PC-9 (cell line): Measurements from ENCODE around the gene SLC48A1. TPM values are rescaled to one million over a fixed set of nuclear protein-coding genes. Genes with fewer than 3 reads are reported as not detected.

Experiments used
- BruUV-seq: library from RNA; stranded (reverse); fragments of 400-500 nt; replicated peaks from 2 replicates; lab custom pipeline; 2021; lab: Mats Ljungman, UMichigan
- CTCF ChIA-PET: fragments of 300-600 bp; sonication (Branson Sonifier 250); formaldehyde crosslinking; loops from one replicate; lab custom pipeline; 2022; ENCODE audit warnings: antibody characterized with exemption; lab: Charles Lee
- POLR2A ChIA-PET: fragments of 300-600 bp; sonication (Branson Sonifier 250); formaldehyde crosslinking; loops from one replicate; lab custom pipeline; 2022; ENCODE audit warnings: antibody characterized with exemption; ENCODE audit not compliant: unreplicated experiment; lab: Charles Lee
- DNase-seq, 2 experiments: peaks; one replicate each; pipeline versions ENCODE4 v3.0.0 to v3.0.0-alpha.2; 2015 to 2022; ENCODE audit warnings: mixed read lengths in 1 of 2
- H2AFZ ChIP-seq: fragments of 200-600 bp; sonication (generic); 2 replicates; pipeline ENCODE4 v1.8.1; 2017; ENCODE audit warnings: antibody characterized with exemption
- H3F3A ChIP-seq: fragments of 200-600 bp; sonication (generic); 2 replicates; pipeline ENCODE4 v1.8.1; 2017; ENCODE audit warnings: antibody characterized with exemption, mild to moderate bottlenecking, low read depth; ENCODE audit not compliant: insufficient read depth
- H3K27ac ChIP-seq: fragments of 200-600 bp; sonication (generic); 2 replicates; pipeline ENCODE4 v1.6.1; 2016; ENCODE audit warnings: mixed run types
- H3K27me3 ChIP-seq: fragments of 200-600 bp; sonication (generic); 2 replicates; pipeline ENCODE4 v1.6.1; 2016; ENCODE audit warnings: low read depth, mixed run types; ENCODE audit not compliant: insufficient read depth
- H3K36me3 ChIP-seq: fragments of 200-600 bp; sonication (generic); 2 replicates; pipeline ENCODE4 v1.6.1; 2016; ENCODE audit warnings: low read depth, mixed run types
- H3K4me1 ChIP-seq: fragments of 200-600 bp; sonication (generic); replicated peaks from 2 replicates; pipeline ENCODE4 v1.6.1; 2016; ENCODE audit warnings: mixed run types; ENCODE audit not compliant: insufficient read depth
- H3K4me2 ChIP-seq: fragments of 200-600 bp; sonication (generic); 2 replicates; pipeline ENCODE4 v1.6.1; 2017; ENCODE audit warnings: mixed run types
- H3K4me3 ChIP-seq: fragments of 200-600 bp; sonication (generic); 2 replicates; pipeline ENCODE4 v1.6.1; 2016; ENCODE audit warnings: mixed run types
- H3K79me2 ChIP-seq: fragments of 200-600 bp; sonication (generic); 2 replicates; pipeline ENCODE4 v1.6.1; 2017; ENCODE audit warnings: low read depth, mixed run types
- H3K9me2 ChIP-seq: fragments of 200-600 bp; sonication (generic); 2 replicates; pipeline ENCODE4 v1.8.1; 2017; ENCODE audit warnings: mild to moderate bottlenecking; ENCODE audit not compliant: insufficient read depth
- H3K9me3 ChIP-seq: fragments of 200-600 bp; sonication (generic); 2 replicates; pipeline ENCODE4 v1.8.1; 2016; ENCODE audit warnings: low read depth; ENCODE audit not compliant: insufficient read depth
- H4K20me1 ChIP-seq: fragments of 200-600 bp; sonication (generic); 2 replicates; pipeline ENCODE4 v1.8.1; 2017; ENCODE audit not compliant: insufficient read depth
- CTCF ChIP-seq: fragments of 200-600 bp; sonication (generic); conservative IDR thresholded peaks from 2 replicates; pipeline ENCODE4 v1.6.1; 2017; ENCODE audit warnings: mixed run types, antibody characterized with exemption, mild to moderate bottlenecking, moderate library complexity
- EZH2 ChIP-seq: fragments of 200-600 bp; sonication (generic); IDR thresholded peaks from 2 replicates; pipeline ENCODE4 v1.8.0; 2017; ENCODE audit warnings: antibody characterized with exemption, low read depth
- intact Hi-C: fragments of 100-400 bp; cut with micrococcal nuclease; formaldehyde crosslinking; loops from one replicate; pipeline ENCODE4 v1.10.0; 2022; ENCODE audit not compliant: unreplicated experiment
- total RNA-seq: library from RNA; stranded (reverse); gene quantifications from 2 replicates; pipeline ENCODE4 v1.2.3, GENCODE V29; 2021

SLC48A1 gene
- total RNA-seq, 1 experiment from 2014 or later, result 108 TPM

- peak; percentile 54 to 68 for DNase-seq
- H2AFZ ChIP-seq, result peak within 1 kb of the TSS; percentile 82
Measured at GRCh38 chr12:47819896-47820630, 47.0 kb downstream of the SLC48A1 start, which contains the start of gene HDAC7. Gene HDAC7, minus strand, starts transcription at chr12:47819903. Its CDS starts 118 bp downstream, at chr12:47819785.

GRCh38 chr12:47820631-47821345 lies 47.8 kb downstream of the SLC48A1 start:
- Histone ChIP-seq H3K4me1 (peaks cover 77% of the 10 kb centered on the region), H3K4me3 (peak overlapping the region; percentile 95), H4K20me1 (no peaks in the 10 kb centered on the region; the same call in 1 of the 2 replicates), H3K9me3 (no peaks in the 10 kb centered on the region), H3K79me2 (peaks cover 40% of the 10 kb centered on the region), H3F3A (peaks cover 42% of the 10 kb centered on the region), H3K36me3 (no peaks in the 10 kb centered on the region), H3K9me2 (no peaks in the 10 kb centered on the region), H3K27me3 (no peaks in the 10 kb centered on the region), H3K4me2 (peak overlapping the region; percentile 99), H2AFZ (peak overlapping the region; percentile 82), H3K27ac (peak overlapping the region; percentile 80)
- CTCF ChIA-PET, result interaction anchor here (1.0 to 1.1 kb wide), 2 partner anchors 8 to 17 kb away, joined by 3 to 5 read pairs; no protein-coding TSS in a partner anchor
- POLR2A ChIA-PET, result interaction anchor here (0.7 to 1.4 kb wide), 2 partner anchors 15 to 891 kb away, joined by 10 to 13 read pairs; no protein-coding TSS in a partner anchor
- BruUV-seq, result TSS peak; percentile 77
- no peak for TF ChIP-seq CTCF
- TF ChIP-seq EZH2, result no peak
- DNase-seq, result peak; percentile 88 to 92
- intact Hi-C loops, result loop anchor here (1.0 to 10.0 kb wide), 3 partner anchors 16 to 546 kb away; no protein-coding TSS in a partner anchor

More at GRCh38 chr12:47819896-47820630, 47.0 kb downstream of the SLC48A1 start, which contains the start of gene HDAC7:
- Histone ChIP-seq H3K36me3 (no peaks in the 10 kb centered on the region), H3K27me3 (no peaks in the 10 kb centered on the region), H3K4me2 (peak within 1 kb of the TSS; percentile 99), H3F3A (peaks cover 42% of the 10 kb centered on the region), H4K20me1 (no peaks in the 10 kb centered on the region; the same call in 1 of the 2 replicates), H3K27ac (peak within 1 kb of the TSS; percentile 80), H3K9me2 (no peaks in the 10 kb centered on the region), H3K79me2 (peaks cover 47% of the 10 kb centered on the region), H3K9me3 (no peaks in the 10 kb centered on the region), H3K4me1 (peaks cover 76% of the 10 kb centered on the region), H3K4me3 (peak within 1 kb of the TSS; percentile 95)
- TF ChIP-seq CTCF (no peak), EZH2 (no peak)
- intact Hi-C loops, result loop anchor here (1.0 to 10.0 kb wide), 3 partner anchors 16 to 545 kb away; no protein-coding TSS in a partner anchor
- ChIA-PET POLR2A (interaction anchor here (0.7 to 1.4 kb wide), 4 partner anchors 16 to 890 kb away, joined by 3 to 13 read pairs (median 12); no protein-coding TSS in a partner anchor), CTCF (interaction anchor here (0.7 to 1.1 kb wide), 3 partner anchors 9 to 18 kb away, joined by 3 to 5 read pairs (median 3); no protein-coding TSS in a partner anchor)
- BruUV-seq, result no TSS peak

- Histone ChIP-seq H2AFZ (peak overlapping the region; percentile 77), H3K79me2 (peaks cover 35% of the 10 kb centered on the region), H3K4me1 (peaks cover 81% of the 10 kb centered on the region), H3K27me3 (no peaks in the 10 kb centered on the region), H3K9me2 (no peaks in the 10 kb centered on the region), H3K4me3 (peak overlapping the region; percentile 95; the same call in 1 of the 2 replicates), H3K36me3 (no peaks in the 10 kb centered on the region), H3K4me2 (peak overlapping the region; percentile 99), H4K20me1 (no peaks in the 10 kb centered on the region; the same call in 1 of the 2 replicates), H3K9me3 (no peaks in the 10 kb centered on the region), H3F3A (peaks cover 48% of the 10 kb centered on the region), H3K27ac (peak overlapping the region; percentile 80)
- no peak for TF ChIP-seq CTCF
- no peak for TF ChIP-seq EZH2
- intact Hi-C loops, result loop anchor here (10.0 kb wide), 1 partner anchor 547 kb away; no protein-coding TSS in a partner anchor
- ChIA-PET CTCF (interaction anchor here (1.0 to 1.1 kb wide), 2 partner anchors 8 to 17 kb away, joined by 3 to 5 read pairs; no protein-coding TSS in a partner anchor), POLR2A (interaction anchor here (0.6 to 1.4 kb wide), 2 partner anchors 14 to 17 kb away, joined by 5 to 10 read pairs; no protein-coding TSS in a partner anchor)
- no TSS peak for BruUV-seq
- no peak for DNase-seq
Measured at GRCh38 chr12:47821346-47821706, 48.3 kb downstream of the SLC48A1 start.
